AG04450 (cell line): ENCODE results near the gene WBP11. TPM values are rescaled to one million over a fixed set of nuclear protein-coding genes. Genes with fewer than 3 reads are reported as not detected.
A peak's percentile ranks its signal among the peaks of the same experiment; 100 is the strongest.

Experiments used
- CTCF ChIA-PET: fragments of 300-600, 350-600 bp; formaldehyde crosslinking; extraction: SDS; loops from one replicate; lab custom pipeline; 2022; ENCODE audit warnings: antibody characterized with exemption, inconsistent platforms; lab: Charles Lee
- POLR2A ChIA-PET: fragments of 350-600 bp; formaldehyde crosslinking; extraction: SDS; loops from one replicate; lab custom pipeline; 2021; ENCODE audit warnings: antibody characterized with exemption, inconsistent platforms; lab: Yijun Ruan, JAX
- DNase-seq: peaks from one replicate; pipeline ENCODE4 v3.0.0-alpha.2; 2011; ENCODE audit warnings: low read depth, low spot score
- H3K27ac ChIP-seq: one replicate; pipeline ENCODE4 v1.5.1; 2012; ENCODE audit warnings: low read depth, low read length, control low read depth
- H3K27me3 ChIP-seq: one replicate; pipeline ENCODE4 v1.6.0; 2012; ENCODE audit warnings: low read length; ENCODE audit not compliant: control insufficient read depth, insufficient read depth
- H3K4me3 ChIP-seq: 2 replicates; pipeline ENCODE4 v1.5.1; 2011; ENCODE audit warnings: mild to moderate bottlenecking, low read depth, low read length, control low read depth
- H3K9me3 ChIP-seq: 2 replicates; pipeline ENCODE4 v1.5.1; 2012; ENCODE audit warnings: low read length; ENCODE audit not compliant: control insufficient read depth, insufficient read depth
- CTCF ChIP-seq: IDR thresholded peaks from 2 replicates; pipeline ENCODE4 v1.5.1; 2011; ENCODE audit warnings: low read depth, low read length, control low read depth, inconsistent platforms
- polyA plus RNA-seq: library from polyadenylated mRNA; depleted of rRNA; stranded (reverse); fragments of >200 nt; gene quantifications from 2 replicates; pipeline ENCODE4 v1.2.3, GENCODE V29; 2011

WBP11 gene
- polyA plus RNA-seq, 1 experiment: 16.5 TPM

- Histone ChIP-seq H3K4me3 (no peak overlapping the region), H3K9me3 (no peaks in the 10 kb centered on the region), H3K27me3 (no peaks in the 10 kb centered on the region), H3K27ac (no peak overlapping the region)
- CTCF ChIA-PET: interaction anchor here (0.5 to 7.3 kb wide), 11 partner anchors 10 to 375 kb away, joined by 3 to 191 read pairs (median 4); partner anchors contain the start of gene RERG
- no peak for TF ChIP-seq CTCF
- POLR2A ChIA-PET: no interaction called here
- DNase-seq: no peak
Observed at GRCh38 chr12:14846876-14847580, 43.8 kb upstream of the WBP11 start.

DNA sequence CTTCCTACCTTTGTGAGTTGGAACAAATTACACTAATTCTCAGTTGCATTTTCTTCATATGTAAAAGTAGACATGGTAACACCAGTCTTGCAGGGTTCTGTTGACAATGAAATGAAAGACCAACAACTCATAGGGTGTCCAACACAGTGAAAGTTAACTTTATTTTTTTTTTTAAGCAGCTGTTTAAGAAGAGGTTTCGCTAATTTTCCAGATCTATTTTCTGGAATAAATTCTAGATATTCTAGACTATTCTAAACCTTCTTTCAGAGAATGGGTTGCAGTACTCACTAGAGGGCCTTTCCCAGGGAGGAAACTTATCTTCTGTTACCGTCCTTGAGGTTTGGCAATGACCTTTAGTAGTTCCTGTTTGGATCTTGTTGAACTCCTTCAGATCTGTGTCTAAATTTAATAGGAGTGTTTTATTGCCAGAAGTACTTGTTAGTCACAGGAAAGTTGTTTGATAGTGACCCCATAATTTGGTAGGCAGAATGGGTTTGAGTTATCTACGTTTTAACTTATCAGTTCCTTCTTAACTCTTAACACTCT, 42.8 kb upstream of the WBP11 start:
- no peak for DNase-seq
- POLR2A ChIA-PET: no interaction called here

DNA sequence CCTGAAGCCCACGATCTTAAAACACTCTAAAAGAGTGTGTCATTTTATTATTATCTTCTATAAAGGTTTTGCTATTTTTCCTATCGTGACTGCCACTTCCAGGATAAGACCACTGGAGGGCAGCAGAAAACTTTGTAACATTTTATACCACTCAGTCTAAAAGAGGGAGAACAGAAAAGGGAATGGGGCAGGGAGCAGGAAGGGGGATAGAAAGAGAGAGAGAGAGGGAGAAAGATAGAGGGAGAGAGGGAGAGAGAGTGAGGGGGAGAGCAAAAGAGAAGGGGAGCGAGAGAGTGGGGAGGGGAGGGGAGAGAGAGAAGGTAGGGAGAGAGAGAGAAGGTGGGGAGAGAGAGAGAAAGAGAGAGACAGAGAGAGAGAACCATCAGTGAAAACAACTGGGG, 42.1 kb upstream of the WBP11 start:
- TF ChIP-seq CTCF: peak; percentile 79

More for the DNA sequence above, 42.8 kb upstream of the WBP11 start:
- no peak overlapping the region for H3K4me3 ChIP-seq
- TF ChIP-seq CTCF: no peak
- H3K9me3 ChIP-seq: no peaks in the 10 kb centered on the region
- H3K27me3 ChIP-seq: no peaks in the 10 kb centered on the region
- CTCF ChIA-PET: interaction anchor here (0.6 to 7.3 kb wide), 28 partner anchors 9 to 375 kb away, joined by 3 to 191 read pairs (median 3); partner anchors contain the start of genes RERG and WBP11
- no peak overlapping the region for H3K27ac ChIP-seq

DNA sequence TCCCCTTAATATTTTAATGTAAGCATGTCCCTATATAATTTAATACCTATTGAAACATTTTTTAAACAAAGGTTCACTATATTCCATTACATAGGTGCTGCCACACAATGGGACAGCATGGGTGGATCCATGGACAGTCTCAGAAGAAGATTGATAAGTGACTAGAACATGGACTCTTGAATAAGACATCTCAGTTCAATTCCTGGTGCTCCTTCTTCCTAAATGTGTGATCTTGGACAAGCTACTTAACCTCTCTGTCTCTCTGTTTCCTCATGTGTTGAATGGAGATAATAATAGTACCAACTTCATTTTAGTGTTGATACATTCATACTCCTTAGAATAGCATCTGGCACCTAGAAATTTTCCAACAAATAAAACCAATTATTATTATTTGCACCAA, 41.1 kb upstream of the WBP11 start:
- TF ChIP-seq CTCF: no peak
- POLR2A ChIA-PET: no interaction called here
- Histone ChIP-seq H3K27me3 (no peaks in the 10 kb centered on the region), H3K4me3 (no peak overlapping the region), H3K27ac (no peak overlapping the region), H3K9me3 (no peaks in the 10 kb centered on the region)
- DNase-seq: no peak
- CTCF ChIA-PET: interaction anchor here (0.8 to 7.3 kb wide), 7 partner anchors 8 to 163 kb away, joined by 3 to 191 read pairs (median 3); partner anchors contain the start of genes C12orf60 and WBP11

More for the DNA sequence above, 42.1 kb upstream of the WBP11 start:
- no peaks in the 10 kb centered on the region for H3K9me3 ChIP-seq
- CTCF ChIA-PET: interaction anchor here (0.6 to 7.3 kb wide), 23 partner anchors 8 to 376 kb away, joined by 3 to 191 read pairs (median 3); partner anchors contain the start of genes RERG and WBP11
- no peak overlapping the region for H3K4me3 ChIP-seq
- no peak overlapping the region for H3K27ac ChIP-seq
- H3K27me3 ChIP-seq: no peaks in the 10 kb centered on the region
- DNase-seq: peak; percentile 48
- POLR2A ChIA-PET: no interaction called here

DNA sequence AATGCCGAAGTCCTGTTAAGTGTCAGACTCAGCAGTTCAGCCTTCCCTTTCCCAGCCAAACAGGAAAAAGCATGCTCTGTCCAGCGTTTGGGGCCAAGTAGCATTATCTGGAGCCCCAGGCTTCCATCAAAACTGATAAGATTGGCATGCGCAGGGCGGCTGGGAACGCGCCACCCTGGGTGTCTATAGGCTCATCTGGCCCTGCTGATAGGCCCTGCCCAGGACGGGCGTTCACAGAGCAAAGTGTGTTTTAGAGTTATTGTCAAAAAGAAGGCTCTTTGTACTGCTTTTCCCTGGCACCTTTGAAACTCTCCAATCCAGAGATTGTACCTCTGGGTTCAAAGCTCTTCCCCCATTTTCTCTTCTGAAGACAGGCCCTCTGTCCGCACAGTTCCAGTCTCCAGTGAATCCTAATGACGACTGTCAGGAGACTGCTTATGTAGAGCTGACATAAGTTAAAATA, 40.2 kb upstream of the WBP11 start, which contains the start of gene ART4:
ART4 (minus strand) TSS at position 102 of the 463 bp plus-strand sequence. CDS start 413 bp downstream, outside the sequence.
- POLR2A ChIA-PET: no interaction called here
- H3K27me3 ChIP-seq: no peaks in the 10 kb centered on the region
- H3K27ac ChIP-seq: no peak within 1 kb of the TSS
- H3K9me3 ChIP-seq: no peaks in the 10 kb centered on the region
- no peak for DNase-seq
- no peak within 1 kb of the TSS for H3K4me3 ChIP-seq
- no peak for TF ChIP-seq CTCF
- CTCF ChIA-PET: interaction anchor here (1.1 to 7.3 kb wide), 4 partner anchors 9 to 152 kb away, joined by 3 to 191 read pairs (median 4); no protein-coding TSS in a partner anchor
